ENCODE measurements around the gene GARNL3.
A peak's percentile ranks its signal among the peaks of the same experiment; 100 is the strongest.

GARNL3 gene

GRCh38 chr9:127386981-127387380, 122.4 kb downstream of the GARNL3 start:
- no peak overlapping the region for H3K4me2 ChIP-seq (ENCODE audit: low read depth, low read length, poor library complexity, severe bottlenecking)
- no peak overlapping the region for H2AFZ ChIP-seq (ENCODE audit: low read length)
- no peak for TF ChIP-seq CTCF (conservative IDR thresholded peaks at IDR 0.05; ENCODE audit: low read length)
- TF ChIP-seq EZH2phosphoT487 (IDR thresholded peaks at IDR 0.05; ENCODE audit: borderline replicate concordance), result no peak
- H4K20me1 ChIP-seq (ENCODE audit: insufficient read depth, low read length, poor library complexity, severe bottlenecking), result peaks cover 7% of the 10 kb centered on the region
- no peaks in the 10 kb centered on the region for H3K79me2 ChIP-seq (ENCODE audit: insufficient read depth, low read length)
- 0 out of 2 replicates have a peak, but pooled peaks cover 5% of the 10 kb centered on the region for H3F3A ChIP-seq (ENCODE audit: low read depth)
- H3K36me3 ChIP-seq (ENCODE audit: insufficient read depth, low read length), result no peaks in the 10 kb centered on the region
- no peak overlapping the region for H3K9ac ChIP-seq (ENCODE audit: low read depth, low read length, poor library complexity, severe bottlenecking)
- H3K4me3 ChIP-seq (ENCODE audit: low read length, poor library complexity, severe bottlenecking), result no peak overlapping the region
- peaks cover 13% of the 10 kb centered on the region for H3K4me1 ChIP-seq (ENCODE audit: insufficient read depth, low read length, poor library complexity, severe bottlenecking)
- peaks cover 85% of the 10 kb centered on the region for H3K27me3 ChIP-seq (ENCODE audit: insufficient read depth, low read length, poor library complexity, severe bottlenecking)
- no peaks in the 10 kb centered on the region for H3K9me3 ChIP-seq (ENCODE audit: insufficient read depth, low read depth, low read length)
- H3K9me2 ChIP-seq (replicated peaks; ENCODE audit: low read depth, low read length), result no peaks in the 10 kb centered on the region

GRCh38 chr9:127388037-127388855, 123.7 kb downstream of the GARNL3 start:
- TF ChIP-seq CTCF (conservative IDR thresholded peaks at IDR 0.05; ENCODE audit: low read length) (no peak), EZH2phosphoT487 (IDR thresholded peaks at IDR 0.05; ENCODE audit: borderline replicate concordance) (peak; percentile 90)
- Histone ChIP-seq H3K4me3 (ENCODE audit: low read length, poor library complexity, severe bottlenecking) (no peak overlapping the region), H3K4me1 (ENCODE audit: insufficient read depth, low read length, poor library complexity, severe bottlenecking) (peaks cover 13% of the 10 kb centered on the region), H3K9me3 (ENCODE audit: insufficient read depth, low read depth, low read length) (no peaks in the 10 kb centered on the region), H3K4me2 (ENCODE audit: low read depth, low read length, poor library complexity, severe bottlenecking) (no peak overlapping the region), H3F3A (ENCODE audit: low read depth) (0 out of 2 replicates have a peak, but pooled peaks cover 5% of the 10 kb centered on the region), H4K20me1 (ENCODE audit: insufficient read depth, low read length, poor library complexity, severe bottlenecking) (peaks cover 7% of the 10 kb centered on the region), H3K36me3 (ENCODE audit: insufficient read depth, low read length) (no peaks in the 10 kb centered on the region), H2AFZ (ENCODE audit: low read length) (no peak overlapping the region), H3K9me2 (replicated peaks; ENCODE audit: low read depth, low read length) (no peaks in the 10 kb centered on the region), H3K9ac (ENCODE audit: low read depth, low read length, poor library complexity, severe bottlenecking) (no peak overlapping the region), H3K27me3 (ENCODE audit: insufficient read depth, low read length, poor library complexity, severe bottlenecking) (peaks cover 85% of the 10 kb centered on the region), H3K79me2 (ENCODE audit: insufficient read depth, low read length) (no peaks in the 10 kb centered on the region)

GRCh38 chr9:127388856-127389238, 124.3 kb downstream of the GARNL3 start:
- Histone ChIP-seq H3K27me3 (ENCODE audit: insufficient read depth, low read length, poor library complexity, severe bottlenecking) (peaks cover 85% of the 10 kb centered on the region), H3K9me3 (ENCODE audit: insufficient read depth, low read depth, low read length) (no peaks in the 10 kb centered on the region), H3K4me3 (ENCODE audit: low read length, poor library complexity, severe bottlenecking) (no peak overlapping the region), H3K79me2 (ENCODE audit: insufficient read depth, low read length) (no peaks in the 10 kb centered on the region), H3K9ac (ENCODE audit: low read depth, low read length, poor library complexity, severe bottlenecking) (no peak overlapping the region), H2AFZ (ENCODE audit: low read length) (no peak overlapping the region), H4K20me1 (ENCODE audit: insufficient read depth, low read length, poor library complexity, severe bottlenecking) (peaks cover 7% of the 10 kb centered on the region), H3K4me1 (ENCODE audit: insufficient read depth, low read length, poor library complexity, severe bottlenecking) (peaks cover 13% of the 10 kb centered on the region), H3F3A (ENCODE audit: low read depth) (0 out of 2 replicates have a peak, but pooled peaks cover 5% of the 10 kb centered on the region), H3K4me2 (ENCODE audit: low read depth, low read length, poor library complexity, severe bottlenecking) (no peak overlapping the region), H3K36me3 (ENCODE audit: insufficient read depth, low read length) (no peaks in the 10 kb centered on the region), H3K9me2 (replicated peaks; ENCODE audit: low read depth, low read length) (no peaks in the 10 kb centered on the region)
- TF ChIP-seq EZH2phosphoT487 (IDR thresholded peaks at IDR 0.05; ENCODE audit: borderline replicate concordance) (no peak), CTCF (conservative IDR thresholded peaks at IDR 0.05; ENCODE audit: low read length) (no peak)

Data from Loucy (cell line).